Right lobe of liver (tissue), 6 donors: ENCODE measurements around the gene SLC9A4. TPM values are rescaled to one million over a fixed set of nuclear protein-coding genes. Genes with fewer than 3 reads are reported as not detected.

Source experiments
- ATAC-seq, 4 donors: fragments of 200-7000 bp; cut with Tn5 transposase; one replicate each; pipeline ENCODE4 v1.9.1; 2020; ENCODE audit warnings: mild to moderate bottlenecking in 4 of 4, moderate library complexity in 4 of 4
- DNase-seq, 3 donors: peaks; one replicate each; pipeline ENCODE4 v3.0.0-alpha.2; 2020
- H3K27ac ChIP-seq, 3 donors: fragments of 200-600 bp; one replicate each; pipeline ENCODE4 v1.8.0; 2022
- H3K27me3 ChIP-seq, 2 donors: fragments of 200-600 bp; one replicate each; pipeline ENCODE4 v1.8.0; 2022
- H3K36me3 ChIP-seq, 4 donors: fragments of 200-600 bp; sonication (generic) in 1 of 4; one replicate each; pipeline versions ENCODE4 v1.5.1 to v1.8.0; 2017 to 2022; ENCODE audit warnings: control low read depth in 1 of 4
- H3K4me1 ChIP-seq, 4 donors: fragments of 200-600 bp; sonication (generic) in 1 of 4; one replicate each; pipeline versions ENCODE4 v1.5.1 to v1.8.0; 2017 to 2022; ENCODE audit warnings: control low read depth in 1 of 4
- H3K4me3 ChIP-seq, 3 donors: fragments of 200-600 bp; one replicate each; pipeline ENCODE4 v1.8.0; 2022
- H3K9me3 ChIP-seq, 4 donors: fragments of 200-600 bp; sonication (generic) in 1 of 4; one replicate each; pipeline versions ENCODE4 v1.5.1 to v1.8.0; 2017 to 2022; ENCODE audit warnings: control low read depth in 1 of 4
- CTCF ChIP-seq, 4 donors: fragments of 200-600 bp in 3 of 4; fragments of 450-650 bp in 1 of 4; IDR thresholded peaks; one replicate each; pipeline versions ENCODE4 v1.5.1 to v1.8.0; 2016 to 2022; ENCODE audit warnings: antibody characterized with exemption in 4 of 4, mild to moderate bottlenecking in 2 of 4
- POLR2A ChIP-seq: fragments of 450-650 bp; IDR thresholded peaks from one replicate; pipeline ENCODE4 v1.6.1; 2017; ENCODE audit warnings: antibody characterized with exemption, mild to moderate bottlenecking
- WGBS: methylation state at CpG from one replicate; pipeline ENCODE4 v1.1.6; 2018; ENCODE audit warnings: low coverage, low lambda C conversion rate; ENCODE audit not compliant: insufficient coverage; ENCODE audit errors: missing lambda C conversion rate; 5-methylcytosine and 5-hydroxymethylcytosine counted together
- intact Hi-C, 2 donors: fragments of 100-400 bp; cut with DNase I; formaldehyde crosslinking; loops; one replicate each; pipeline versions ENCODE4 v1.11.2 to v1.14.1; 2022
- total RNA-seq, 6 experiments: library from RNA; depleted of rRNA in 2 of 6; stranded (reverse); fragments of >200 nt in 2 of 6; fragmentation: NEBNext Ultra II Directional in 3 of 6; extraction: Animal tissue kit (Norgen Biotek cat#: 25700) in 3 of 6; gene quantifications; one replicate each; pipeline versions ENCODE4 v1.1.0 to v1.2.4, GENCODE V29; 2016 to 2023
- donor health status: DM: no; HTN: yes; CAD: no.
- donor health status: DM: no; HTN: no; CAD: no.
- donor health status: DM: no; HTN: no; CAD: no.
- donor health status: DM: no; HTN: yes; CAD: no.
- donor health status: DM: no; HTN: yes; CAD: no.

The SLC9A4 gene
- total RNA-seq, 6 experiments from 2014 or later: not detected

- DNase-seq: no peak
Measured at GRCh38 chr2:102504833-102505232, 31.8 kb downstream of the SLC9A4 start.

DNA sequence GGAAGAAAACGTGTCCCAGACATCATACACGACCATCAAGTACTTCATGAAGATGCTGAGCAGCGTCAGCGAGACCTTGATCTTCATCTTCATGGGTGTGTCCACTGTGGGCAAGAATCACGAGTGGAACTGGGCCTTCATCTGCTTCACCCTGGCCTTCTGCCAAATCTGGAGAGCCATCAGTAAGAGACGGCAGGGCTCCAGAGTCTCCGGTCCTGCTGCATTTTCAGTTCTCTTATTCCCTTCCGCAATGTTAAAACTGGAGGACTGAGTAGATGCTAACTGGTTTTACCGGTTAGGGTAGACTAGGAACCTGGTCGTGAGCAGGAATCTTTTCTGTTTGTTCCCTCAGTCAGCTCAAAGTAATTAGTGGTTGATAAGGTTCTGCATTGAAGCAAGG, 32.3 kb downstream of the SLC9A4 start:
- no peak for TF ChIP-seq POLR2A
- Histone ChIP-seq H3K27me3 (no peaks in the 10 kb centered on the region), H3K27ac (no peak overlapping the region), H3K9me3 (no peaks in the 10 kb centered on the region), H3K4me1 (no peaks in the 10 kb centered on the region), H3K36me3 (no peaks in the 10 kb centered on the region), H3K4me3 (no peak overlapping the region)
- WGBS: 46% methylated on average over 10 of the region's 10 CpGs
- no peak for ATAC-seq
- intact Hi-C loops: no loop called here
- DNase-seq: no peak

More at GRCh38 chr2:102504833-102505232, 31.8 kb downstream of the SLC9A4 start:
- Histone ChIP-seq H3K27ac (no peak overlapping the region), H3K27me3 (no peaks in the 10 kb centered on the region), H3K36me3 (no peaks in the 10 kb centered on the region), H3K9me3 (no peaks in the 10 kb centered on the region), H3K4me3 (no peak overlapping the region), H3K4me1 (no peaks in the 10 kb centered on the region)
- no peak for ATAC-seq
- intact Hi-C loops: no loop called here
- no peak for TF ChIP-seq CTCF (IDR thresholded peaks at IDR 0.05)
- no peak for TF ChIP-seq POLR2A
- 53% methylated on average over 8 of the region's 8 CpGs for WGBS

DNA sequence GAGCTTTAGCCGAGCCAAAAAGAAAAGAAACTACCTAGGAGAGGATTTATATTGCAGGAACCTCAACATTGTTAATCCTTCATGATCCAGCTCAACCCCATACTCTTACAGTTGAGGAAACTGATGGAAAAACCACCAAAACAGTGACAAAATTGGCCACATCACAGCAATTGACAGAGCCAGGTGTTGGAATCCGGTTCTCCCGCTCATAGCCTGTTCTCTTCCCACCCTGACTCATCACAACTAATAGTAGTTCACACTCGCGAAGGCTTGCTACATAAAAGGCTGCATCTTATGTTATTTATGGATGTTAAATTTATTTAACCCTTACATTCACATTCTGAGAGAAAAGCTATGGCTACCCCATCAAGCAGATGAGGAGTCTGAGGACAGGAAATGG, 33.7 kb downstream of the SLC9A4 start:
- H3K4me3 ChIP-seq: no peak overlapping the region
- H3K27me3 ChIP-seq: no peaks in the 10 kb centered on the region
- TF ChIP-seq CTCF (IDR thresholded peaks at IDR 0.05): no peak
- TF ChIP-seq POLR2A: no peak
- no peaks in the 10 kb centered on the region for H3K36me3 ChIP-seq
- no peaks in the 10 kb centered on the region for H3K4me1 ChIP-seq
- no peak overlapping the region for H3K27ac ChIP-seq
- 65% methylated on average over 5 of the region's 5 CpGs for WGBS
- ATAC-seq (no peak), DNase-seq (no peak)
- intact Hi-C loops: no loop called here
- no peaks in the 10 kb centered on the region for H3K9me3 ChIP-seq

DNA sequence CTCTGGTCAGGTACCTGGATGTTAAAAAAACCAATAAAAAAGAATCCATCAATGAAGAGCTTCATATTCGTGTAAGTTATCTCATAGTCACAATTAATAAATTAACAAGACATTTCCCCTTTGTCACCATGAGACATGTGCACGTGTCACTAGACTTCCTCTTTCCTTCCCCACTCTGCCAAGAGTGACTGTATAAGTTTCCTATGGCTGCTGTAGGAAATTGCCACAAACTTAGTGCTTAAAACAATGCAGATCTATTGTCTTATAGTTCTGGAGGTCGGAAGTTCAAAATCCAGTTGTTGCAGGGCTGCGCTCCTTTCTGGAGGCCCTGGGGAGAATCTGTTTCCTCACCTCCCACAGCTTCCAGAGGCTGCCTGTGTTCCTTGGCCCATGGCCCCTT, 35.8 kb downstream of the SLC9A4 start:
- no peak overlapping the region for H3K27ac ChIP-seq
- H3K4me1 ChIP-seq: no peaks in the 10 kb centered on the region
- 43% methylated on average over 4 of the region's 4 CpGs for WGBS
- no peaks in the 10 kb centered on the region for H3K27me3 ChIP-seq
- H3K4me3 ChIP-seq: no peak overlapping the region
- TF ChIP-seq CTCF (IDR thresholded peaks at IDR 0.05): no peak
- no peak for TF ChIP-seq POLR2A
- no peak for DNase-seq
- no peaks in the 10 kb centered on the region for H3K9me3 ChIP-seq
- no peak for ATAC-seq
- H3K36me3 ChIP-seq: no peaks in the 10 kb centered on the region
- intact Hi-C loops: no loop called here

GRCh38 chr2:102509749-102510148, 36.7 kb downstream of the SLC9A4 start:
- no peak for ATAC-seq
- no peaks in the 10 kb centered on the region for H3K9me3 ChIP-seq
- no peak overlapping the region for H3K4me3 ChIP-seq
- 54% methylated on average over 2 of the region's 2 CpGs for WGBS
- no peaks in the 10 kb centered on the region for H3K36me3 ChIP-seq
- TF ChIP-seq POLR2A (no peak), CTCF (IDR thresholded peaks at IDR 0.05) (no peak)
- no peaks in the 10 kb centered on the region for H3K4me1 ChIP-seq
- H3K27ac ChIP-seq: no peak overlapping the region
- DNase-seq: no peak
- intact Hi-C loops: no loop called here
- no peaks in the 10 kb centered on the region for H3K27me3 ChIP-seq
